ENCODE measurements around the gene EYA3.

The EYA3 gene

GRCh38 chr1:27949027-27949426 is 139.4 kb downstream of the EYA3 start:
- ChIA-PET CTCF (interaction anchor here (0.7 to 0.9 kb wide), 2 partner anchors 9 to 10 kb away, joined by 3 to 6 read pairs; no protein-coding TSS in a partner anchor), POLR2A (no interaction called here)
- TF ChIP-seq CTCF (IDR thresholded peaks at IDR 0.05; ENCODE audit: insufficient read depth, low read length, missing control alignments), result no peak
- no peak overlapping the region for H3K4me3 ChIP-seq (ENCODE audit: low read depth, low read length)
- DNase-seq (ENCODE audit: low read depth, low spot score), result no peak

GRCh38 chr1:27945020-27945419 is 143.4 kb downstream of the EYA3 start:
- ChIA-PET POLR2A (no interaction called here), CTCF (interaction anchor here (1.3 to 1.5 kb wide), 3 partner anchors 8 to 35 kb away, joined by 3 to 4 read pairs (median 3); no protein-coding TSS in a partner anchor)
- DNase-seq (ENCODE audit: low read depth, low spot score), result no peak
- no peak overlapping the region for H3K4me3 ChIP-seq (ENCODE audit: low read depth, low read length)
- no peak for TF ChIP-seq CTCF (IDR thresholded peaks at IDR 0.05; ENCODE audit: insufficient read depth, low read length, missing control alignments)

- TF ChIP-seq CTCF (IDR thresholded peaks at IDR 0.05; ENCODE audit: insufficient read depth, low read length, missing control alignments), result no peak
- POLR2A ChIA-PET, result no interaction called here
- no peak overlapping the region for H3K4me3 ChIP-seq (ENCODE audit: low read depth, low read length)
- CTCF ChIA-PET, result interaction anchor here (2.1 to 5.2 kb wide), 3 partner anchors 30 to 39 kb away, joined by 7 to 45 read pairs (median 7); no protein-coding TSS in a partner anchor
- no peak for DNase-seq (ENCODE audit: low read depth, low spot score)
Measured at GRCh38 chr1:27941671-27942540, 146.5 kb downstream of the EYA3 start.

GRCh38 chr1:27940870-27941560 is 147.4 kb downstream of the EYA3 start:
- POLR2A ChIA-PET, result no interaction called here
- H3K4me3 ChIP-seq (ENCODE audit: low read depth, low read length), result no peak overlapping the region
- TF ChIP-seq CTCF (IDR thresholded peaks at IDR 0.05; ENCODE audit: insufficient read depth, low read length, missing control alignments), result no peak
- no peak for DNase-seq (ENCODE audit: low read depth, low spot score)
- CTCF ChIA-PET, result interaction anchor here (0.7 to 5.2 kb wide), 13 partner anchors 8 to 271 kb away, joined by 3 to 45 read pairs (median 4); no protein-coding TSS in a partner anchor

GRCh38 chr1:27940297-27940696 is 148.1 kb downstream of the EYA3 start:
- no peak overlapping the region for H3K4me3 ChIP-seq (ENCODE audit: low read depth, low read length)
- no peak for DNase-seq (ENCODE audit: low read depth, low spot score)
- no peak for TF ChIP-seq CTCF (IDR thresholded peaks at IDR 0.05; ENCODE audit: insufficient read depth, low read length, missing control alignments)
- POLR2A ChIA-PET, result no interaction called here
- CTCF ChIA-PET, result interaction anchor here (0.7 to 5.2 kb wide), 16 partner anchors 8 to 272 kb away, joined by 3 to 45 read pairs (median 4); no protein-coding TSS in a partner anchor

GRCh38 chr1:27938488-27938887 is 149.9 kb downstream of the EYA3 start:
- POLR2A ChIA-PET, result no interaction called here
- CTCF ChIA-PET, result interaction anchor here (2.0 to 5.2 kb wide), 3 partner anchors 10 to 42 kb away, joined by 6 to 45 read pairs (median 11); no protein-coding TSS in a partner anchor

More at GRCh38 chr1:27938488-27938887, 149.9 kb downstream of the EYA3 start:
- no peak for TF ChIP-seq CTCF (IDR thresholded peaks at IDR 0.05; ENCODE audit: insufficient read depth, low read length, missing control alignments)
- no peak for DNase-seq (ENCODE audit: low read depth, low spot score)
- H3K4me3 ChIP-seq (ENCODE audit: low read depth, low read length), result no peak overlapping the region

All from AG04449 (cell line).